ENCODE measurements around the gene GPC6.

The GPC6 gene

DNA sequence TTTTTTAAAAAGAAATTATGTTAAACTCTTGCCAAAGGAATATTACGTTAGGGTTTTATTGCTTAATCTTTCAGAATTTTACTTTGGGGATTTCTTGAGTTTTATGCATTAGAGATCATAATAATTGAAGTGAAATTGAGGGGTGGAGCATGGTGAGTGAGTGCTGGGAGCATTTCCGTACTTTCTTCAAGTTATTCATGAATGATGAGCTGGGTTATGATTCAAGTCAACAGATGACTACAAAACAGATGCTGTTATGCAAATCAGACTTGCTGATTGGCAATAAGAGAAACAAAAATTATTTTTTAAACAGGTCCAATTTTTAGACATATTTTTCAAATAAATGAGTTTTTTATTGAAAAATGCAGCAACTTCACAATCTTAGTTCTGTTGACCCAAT is 748.6 kb downstream of the GPC6 start:
- DNase-seq (ENCODE audit: low spot score) = no peak

DNA sequence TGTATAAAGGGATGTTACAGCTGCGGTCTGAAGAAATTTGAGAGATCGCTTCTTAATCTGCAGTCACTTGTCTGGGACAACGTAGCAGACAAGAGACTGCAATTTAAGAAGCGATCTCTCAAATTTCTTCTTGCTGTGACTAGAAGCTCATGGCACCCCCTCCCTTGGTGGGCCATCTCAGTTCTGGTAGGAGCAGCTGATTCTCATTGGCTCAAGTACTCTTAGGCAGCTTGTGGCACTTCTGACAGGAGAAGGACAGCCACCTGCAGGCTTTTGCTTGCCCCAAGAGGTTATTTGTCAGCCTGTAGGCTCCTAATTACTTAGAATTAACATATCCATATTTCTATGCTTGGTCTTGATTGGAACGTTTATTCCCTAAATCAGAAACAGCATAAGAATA is 749.9 kb downstream of the GPC6 start:
- DNase-seq (ENCODE audit: low spot score) = no peak

DNA sequence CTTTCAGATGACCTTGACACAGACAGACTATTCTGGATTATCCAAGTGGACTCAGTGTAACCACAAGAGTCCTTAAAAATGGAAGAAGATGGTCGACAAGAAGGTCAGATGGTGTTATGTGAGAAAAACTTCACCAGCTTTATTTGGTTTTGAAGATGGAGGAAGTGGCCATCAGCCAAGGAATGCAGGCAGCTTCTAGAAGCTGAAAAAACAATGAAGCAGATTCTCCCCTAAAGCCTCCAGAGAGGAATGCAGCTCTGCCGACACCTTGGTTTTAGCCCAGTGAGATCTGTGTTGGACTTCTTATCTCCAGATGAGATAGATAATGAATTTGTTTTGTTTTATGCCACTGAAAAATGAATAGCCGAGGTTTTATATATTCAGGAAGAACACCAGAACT is 751.4 kb downstream of the GPC6 start:
- DNase-seq (ENCODE audit: low spot score) = no peak

DNA sequence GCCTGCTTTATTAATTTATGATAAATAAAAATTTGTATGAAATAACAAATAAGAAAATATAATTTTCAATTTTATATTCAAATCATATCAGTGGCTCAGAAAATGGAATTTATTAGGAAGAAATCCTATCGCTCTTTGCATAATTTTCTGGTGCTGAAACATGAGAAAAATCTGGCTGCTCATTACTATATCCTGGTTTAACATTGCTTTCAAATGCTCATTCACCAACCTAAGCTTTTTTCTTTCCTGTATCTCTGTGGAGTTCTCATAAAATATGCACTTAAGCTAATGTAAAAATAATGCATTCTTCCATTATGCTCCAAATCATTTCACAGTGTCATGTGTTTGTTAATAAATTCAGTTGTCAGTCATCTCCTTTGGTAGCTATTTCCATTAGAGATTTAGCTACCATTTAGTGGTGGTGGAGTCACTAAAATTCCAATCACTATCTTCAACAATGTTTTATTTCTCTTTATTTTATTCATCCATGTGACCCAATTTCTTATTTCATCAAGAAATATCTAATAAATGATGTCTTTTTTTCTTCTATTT is 754.9 kb downstream of the GPC6 start:
- DNase-seq (ENCODE audit: low spot score) = no peak

DNA sequence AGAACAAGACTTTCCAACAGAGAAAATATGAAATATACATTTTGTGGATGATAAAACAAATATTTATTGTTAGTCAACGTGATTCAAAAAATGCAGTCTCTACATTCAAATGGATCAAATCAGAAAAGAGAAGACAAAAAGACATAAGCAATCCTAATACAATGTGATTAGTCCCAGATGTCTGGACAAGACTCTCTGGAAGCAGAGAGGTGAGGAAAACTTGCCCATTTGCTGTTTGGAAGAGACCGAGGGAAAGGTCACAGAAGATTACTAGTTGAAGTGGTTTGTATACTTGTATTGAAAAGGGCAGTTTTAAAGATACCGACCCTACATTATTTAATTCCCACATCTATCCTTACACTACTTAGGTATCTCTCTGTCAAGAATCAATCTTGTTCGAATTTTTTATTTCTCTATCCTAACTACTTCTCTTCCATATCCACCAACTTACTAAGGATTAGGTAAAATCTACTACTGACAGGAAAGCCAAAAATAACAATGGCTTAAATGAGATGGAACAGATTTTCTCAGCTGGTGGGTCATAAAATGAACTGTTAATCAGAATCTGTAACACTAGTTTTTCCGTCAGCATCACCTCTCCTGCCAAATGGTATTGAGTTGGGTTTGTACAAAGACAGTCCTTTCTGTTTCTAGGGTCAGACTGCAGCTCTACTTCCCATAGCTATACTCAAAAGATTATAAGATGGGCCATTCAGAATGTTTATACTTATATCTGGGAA is 755.7 kb downstream of the GPC6 start:
- no peak for DNase-seq (ENCODE audit: low spot score)

DNA sequence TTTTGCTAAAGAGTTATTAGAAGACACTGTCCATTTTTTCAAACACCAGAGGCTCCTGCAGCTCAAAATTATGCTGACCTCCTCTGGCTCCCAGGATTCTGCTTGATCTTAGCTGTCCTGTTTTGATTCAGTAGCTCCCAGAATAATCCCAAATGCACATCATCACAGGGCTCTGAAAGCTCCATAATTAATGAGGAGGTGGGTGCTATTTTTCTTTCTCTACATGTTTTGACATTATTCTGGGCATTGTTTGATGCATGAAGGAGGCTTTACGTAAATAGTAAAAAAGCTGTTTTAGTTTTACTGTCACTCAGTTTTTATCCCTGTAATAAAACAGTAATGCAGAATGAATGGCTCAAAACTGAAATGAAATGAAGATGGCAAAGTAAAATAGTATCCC is 757.4 kb downstream of the GPC6 start:
- no peak for DNase-seq (ENCODE audit: low spot score)

DNA sequence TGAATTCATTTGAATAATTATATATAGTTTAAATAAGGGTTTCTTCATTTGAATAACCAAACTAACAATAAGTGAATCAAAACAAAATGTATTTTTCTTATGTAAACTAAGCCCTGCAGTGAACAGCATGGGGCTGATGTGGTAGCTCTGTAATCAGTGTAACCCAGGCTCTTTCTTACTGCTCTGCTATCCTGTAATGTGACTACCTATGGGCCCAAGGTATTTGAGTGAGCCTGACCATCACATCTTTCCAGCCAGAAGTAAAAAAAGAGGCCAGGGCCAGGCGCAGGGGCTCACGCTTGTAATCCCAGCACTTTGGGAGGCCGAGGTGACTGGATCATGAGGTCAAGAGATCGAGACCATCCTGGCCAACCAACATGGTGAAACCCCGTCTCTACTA is 758.3 kb downstream of the GPC6 start:
- DNase-seq (ENCODE audit: low spot score) = no peak

DNA sequence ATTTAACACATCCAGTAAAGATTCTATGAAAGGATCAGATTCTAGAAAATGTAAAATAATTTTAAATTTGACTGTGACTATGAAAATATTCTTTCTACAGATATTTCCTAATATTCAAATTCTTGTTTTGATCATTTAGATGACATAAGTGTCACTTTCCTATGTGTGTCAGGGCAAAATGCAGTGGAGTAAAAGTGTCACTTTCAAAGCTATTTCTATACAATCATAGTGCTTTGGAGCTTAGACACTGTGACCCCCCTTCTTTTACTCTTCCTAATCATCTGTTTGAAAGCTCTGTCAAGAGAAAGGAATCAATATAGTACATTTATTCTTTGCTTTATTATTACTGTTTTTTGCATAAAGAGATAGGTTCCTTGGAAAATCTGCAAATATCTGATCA is 760.9 kb downstream of the GPC6 start:
- DNase-seq (ENCODE audit: low spot score) = no peak

DNA sequence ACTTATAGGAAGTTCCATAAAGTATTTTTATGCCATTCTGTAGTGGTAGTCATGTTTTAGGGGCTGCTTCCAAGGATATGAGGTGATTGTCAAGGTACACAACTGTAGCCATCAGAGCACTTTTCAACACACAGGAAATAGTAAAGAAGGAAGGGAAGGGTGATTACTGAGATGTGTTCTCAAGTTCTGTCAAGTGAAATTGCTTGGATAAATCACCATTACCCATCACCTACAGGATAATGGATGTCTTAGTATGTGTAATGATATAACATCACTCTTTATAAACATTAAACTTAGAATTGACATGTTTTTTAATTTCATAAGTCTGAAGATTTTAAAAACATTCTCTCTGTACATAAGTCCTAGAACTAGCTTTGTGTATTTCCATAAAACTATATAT is 765.0 kb downstream of the GPC6 start:
- no peak for DNase-seq (ENCODE audit: low spot score)

DNA sequence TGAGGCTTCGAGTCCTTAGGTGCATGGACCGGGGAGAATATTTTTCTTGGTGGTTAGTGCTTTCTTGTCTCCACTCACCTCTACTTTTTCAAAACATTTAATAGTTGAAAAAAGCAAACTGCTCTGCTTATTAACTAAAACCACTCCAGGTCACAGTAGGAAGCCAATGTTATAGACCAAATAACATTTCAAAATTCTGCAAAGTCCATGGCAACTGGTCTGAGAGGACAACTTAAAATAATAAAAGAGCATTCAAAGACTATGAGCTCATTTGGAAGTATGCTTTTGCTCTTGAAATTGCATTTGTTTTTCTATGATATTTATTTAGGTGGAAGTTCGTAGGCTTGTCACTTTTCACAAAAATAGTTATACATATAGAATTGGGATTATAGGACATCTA is 769.9 kb downstream of the GPC6 start:
- DNase-seq (ENCODE audit: low spot score) = no peak

DNA sequence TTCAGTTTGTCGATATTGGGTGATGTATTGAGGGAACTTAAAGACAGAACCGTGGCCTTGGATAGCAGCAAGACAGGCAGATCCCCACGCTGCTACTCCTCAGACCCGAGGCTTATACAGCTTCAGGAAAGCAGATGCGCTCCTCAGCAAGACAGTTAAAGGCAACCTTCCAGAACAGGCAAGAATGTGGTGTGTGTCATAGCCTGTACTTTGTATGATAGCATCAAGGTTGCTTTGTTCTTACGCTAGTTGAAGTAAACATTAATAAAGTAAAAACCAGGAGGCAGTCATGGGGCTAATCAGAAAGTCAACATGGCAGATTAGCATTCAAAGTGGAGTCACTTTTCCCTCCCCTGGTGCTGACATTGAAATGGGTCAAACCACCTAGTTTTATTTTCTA is 779.7 kb downstream of the GPC6 start:
- DNase-seq (ENCODE audit: low spot score) = no peak

DNA sequence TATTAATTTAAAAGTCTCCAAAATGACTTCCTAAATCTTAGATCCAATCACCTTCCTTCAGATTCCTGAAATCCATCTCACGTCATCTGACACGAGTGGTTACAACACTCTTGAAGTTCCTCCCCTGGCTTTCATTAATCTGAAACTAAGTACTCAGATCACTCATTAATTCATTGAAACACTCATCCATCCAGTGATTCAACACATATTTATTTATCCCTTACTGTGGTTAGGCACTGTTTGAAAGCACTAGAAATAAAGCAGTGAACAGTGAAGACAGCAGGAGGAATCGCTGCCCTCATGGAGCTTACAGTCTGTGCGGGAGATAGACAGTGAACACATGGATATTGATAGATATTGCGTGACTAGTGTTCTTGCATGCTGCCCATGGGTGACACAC is 780.5 kb downstream of the GPC6 start:
- no peak for DNase-seq (ENCODE audit: low spot score)

DNA sequence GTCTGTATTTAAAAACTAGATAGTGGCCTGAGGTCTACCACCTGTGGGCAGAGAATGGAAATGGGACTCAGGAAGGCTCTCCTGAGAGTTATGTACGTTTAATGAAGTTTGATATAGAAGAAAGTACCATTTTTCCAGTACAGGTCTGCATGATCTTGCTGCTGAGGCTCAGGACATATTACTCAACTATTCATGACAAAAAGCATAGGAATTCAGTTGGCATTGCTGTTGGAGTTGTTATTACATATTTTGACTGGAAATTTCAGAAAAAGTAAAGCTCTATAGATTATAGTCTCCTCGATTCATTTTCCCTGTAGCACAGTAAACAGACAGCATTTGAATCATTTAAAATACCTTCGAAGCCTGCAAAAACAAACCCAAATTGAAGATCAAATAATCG is 783.1 kb downstream of the GPC6 start:
- no peak for DNase-seq (ENCODE audit: low spot score)

DNA sequence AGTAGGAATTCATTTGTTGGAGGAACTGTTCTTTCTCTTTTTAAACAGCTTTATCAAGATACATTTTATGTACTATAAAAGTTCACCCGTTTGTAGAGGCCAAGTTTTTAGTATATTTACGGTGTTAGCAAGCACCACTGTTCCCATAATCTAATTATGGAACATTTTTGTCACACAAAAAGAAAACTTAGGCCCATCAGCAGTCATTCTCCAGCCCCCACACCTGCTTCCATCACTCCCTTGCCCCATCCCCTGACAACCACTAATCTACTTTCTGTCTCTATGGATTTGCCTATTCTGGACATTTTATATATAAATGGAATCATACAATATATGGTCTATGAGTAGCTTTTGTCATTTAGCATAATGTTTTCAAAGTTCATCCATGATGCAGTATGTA is 787.9 kb downstream of the GPC6 start:
- no peak for DNase-seq (ENCODE audit: low spot score)

DNA sequence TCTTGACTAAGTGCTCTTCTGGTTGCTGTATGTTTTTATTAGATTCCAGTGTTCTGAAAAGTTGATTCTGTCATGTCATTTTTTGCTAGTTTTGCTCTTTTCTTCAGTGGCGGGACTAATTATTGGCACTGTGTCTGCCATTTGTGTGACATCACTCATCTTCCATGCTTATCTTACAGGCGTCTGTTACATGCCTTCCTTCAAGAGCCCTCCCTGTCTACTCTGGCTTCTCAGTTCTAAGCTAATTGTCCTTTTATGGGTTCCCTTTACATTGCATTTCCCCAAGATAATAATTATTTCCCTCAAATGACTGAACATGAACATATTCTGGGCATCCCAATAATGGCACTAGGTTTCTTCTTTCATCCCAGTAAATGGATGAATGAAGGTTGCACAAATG is 793.8 kb downstream of the GPC6 start:
- no peak for DNase-seq (ENCODE audit: low spot score)

DNA sequence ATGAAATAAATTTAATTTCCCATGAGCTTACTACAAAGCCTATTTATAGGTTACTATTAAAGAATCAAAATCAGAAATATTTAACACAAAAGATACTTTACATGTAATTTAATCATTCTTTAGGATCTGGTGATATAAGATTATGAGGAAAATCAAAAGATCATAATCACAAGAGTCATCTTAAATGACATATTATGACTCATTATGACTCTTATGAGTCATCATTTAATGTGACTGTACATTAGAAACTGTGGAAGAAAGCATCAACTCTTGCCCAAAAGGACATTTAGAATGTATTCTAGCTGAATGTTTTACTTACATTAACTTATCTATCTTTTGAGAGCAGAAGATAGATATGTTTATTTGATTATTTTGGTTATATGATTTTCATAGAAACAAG is 794.2 kb downstream of the GPC6 start:
- DNase-seq (ENCODE audit: low spot score) = no peak

DNA sequence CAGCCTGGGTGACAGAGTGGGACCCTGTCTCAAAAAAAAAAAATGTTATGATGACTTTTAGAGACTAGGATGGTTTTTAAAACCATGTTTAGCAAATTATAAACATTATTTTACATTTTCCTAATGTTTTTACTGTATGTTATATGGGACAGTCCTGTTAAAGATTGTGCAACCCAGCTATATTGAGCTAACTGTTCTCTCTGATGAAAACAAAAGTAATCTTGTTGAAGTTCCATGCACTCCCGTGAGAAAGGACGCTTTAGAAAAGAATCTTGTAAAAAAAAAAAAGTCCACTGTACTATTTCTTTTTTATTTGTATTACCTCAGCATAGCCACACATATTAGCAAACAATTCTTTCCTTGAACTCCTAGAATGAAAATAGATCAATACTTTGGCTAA is 801.6 kb downstream of the GPC6 start:
- DNase-seq (ENCODE audit: low spot score) = no peak

DNA sequence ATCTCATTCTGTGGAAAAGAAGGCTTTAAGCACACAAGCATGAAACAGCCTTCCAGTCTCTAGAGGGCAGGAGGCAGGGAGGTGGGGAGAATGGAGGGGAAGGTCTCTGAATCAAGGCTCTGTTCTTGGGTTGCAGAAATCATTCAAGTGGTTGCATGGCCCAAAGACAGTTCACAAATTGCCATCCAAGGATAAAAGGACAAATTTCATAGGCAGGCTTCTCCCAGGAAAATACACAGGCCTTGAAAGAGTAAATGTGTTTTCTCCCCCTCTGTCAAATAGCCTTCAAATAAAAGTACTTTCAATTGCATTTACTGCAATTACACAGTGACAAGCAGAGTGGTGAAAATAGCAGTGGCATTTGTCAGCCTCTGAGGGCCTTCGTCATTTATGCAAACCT is 802.0 kb downstream of the GPC6 start:
- DNase-seq (ENCODE audit: low spot score) = no peak

DNA sequence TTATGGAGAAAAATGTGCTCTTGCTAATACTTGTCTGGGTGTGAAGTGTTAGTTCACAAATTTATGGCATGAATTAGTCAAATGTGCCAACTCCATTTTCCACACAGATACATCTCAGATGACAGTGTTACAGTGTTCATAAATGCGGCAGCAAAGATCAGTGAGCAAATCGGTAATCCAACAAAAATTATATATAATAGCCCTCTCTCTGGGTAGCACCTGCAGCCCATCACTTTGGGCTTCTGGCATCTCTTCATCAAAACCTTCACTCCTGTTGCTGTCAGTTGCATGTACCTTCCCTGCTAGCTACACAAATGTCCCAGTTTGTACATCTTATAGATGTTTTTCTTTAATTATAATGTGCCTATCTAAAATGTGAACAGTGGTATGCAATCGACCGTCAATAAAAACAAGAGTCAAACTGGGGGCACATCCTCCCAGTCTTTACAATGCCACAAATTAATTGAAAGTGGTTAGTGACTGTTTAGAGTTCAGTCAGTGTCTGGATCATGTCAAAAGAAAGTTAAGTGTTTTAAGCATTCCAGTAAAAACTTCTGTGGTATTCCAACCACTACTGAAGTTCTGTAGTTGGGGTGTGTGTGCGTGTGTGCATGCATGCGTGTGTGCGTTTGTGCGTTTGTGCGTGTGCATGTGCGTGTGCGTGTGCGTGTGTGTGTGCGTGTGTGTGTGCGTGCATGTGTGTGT is 804.0 kb downstream of the GPC6 start:
- DNase-seq (ENCODE audit: low spot score) = no peak

DNA sequence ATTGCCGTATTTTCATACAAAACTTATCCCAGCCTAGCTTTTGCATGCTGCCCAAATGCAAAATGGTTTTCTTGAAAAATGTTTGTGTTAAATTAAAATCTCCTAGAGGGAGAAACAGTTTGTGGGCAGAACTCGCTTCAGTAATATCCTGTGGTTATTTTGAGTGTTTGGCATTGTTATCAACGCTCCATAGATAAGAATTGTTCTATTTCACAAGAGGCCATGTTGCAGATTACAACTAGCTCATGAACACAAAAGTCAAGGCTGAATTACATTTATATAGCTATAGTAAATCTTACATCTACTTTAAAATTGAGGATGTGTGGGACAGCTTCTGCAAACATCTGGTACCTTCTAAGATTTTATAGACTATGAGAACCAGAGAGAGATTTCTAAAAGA is 805.0 kb downstream of the GPC6 start:
- no peak for DNase-seq (ENCODE audit: low spot score)

DNA sequence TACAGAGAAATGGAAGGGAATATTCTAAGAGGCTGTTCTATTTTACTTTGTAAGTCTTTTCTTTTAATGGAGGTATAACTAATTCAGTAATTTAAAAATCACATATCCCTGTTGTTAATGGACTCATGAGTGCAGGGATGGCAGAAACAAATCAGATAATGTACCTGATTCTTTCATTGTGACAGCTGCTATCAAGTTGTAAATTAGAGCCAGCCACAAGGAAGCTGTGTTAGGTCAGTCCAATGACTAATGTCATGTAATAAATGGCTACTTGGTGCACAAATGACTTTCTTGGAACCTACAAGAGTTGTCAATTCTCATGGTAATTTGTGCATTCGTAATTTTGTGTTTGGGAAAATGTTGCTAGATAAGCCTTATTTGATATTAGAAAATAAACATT is 806.5 kb downstream of the GPC6 start:
- DNase-seq (ENCODE audit: low spot score) = no peak

DNA sequence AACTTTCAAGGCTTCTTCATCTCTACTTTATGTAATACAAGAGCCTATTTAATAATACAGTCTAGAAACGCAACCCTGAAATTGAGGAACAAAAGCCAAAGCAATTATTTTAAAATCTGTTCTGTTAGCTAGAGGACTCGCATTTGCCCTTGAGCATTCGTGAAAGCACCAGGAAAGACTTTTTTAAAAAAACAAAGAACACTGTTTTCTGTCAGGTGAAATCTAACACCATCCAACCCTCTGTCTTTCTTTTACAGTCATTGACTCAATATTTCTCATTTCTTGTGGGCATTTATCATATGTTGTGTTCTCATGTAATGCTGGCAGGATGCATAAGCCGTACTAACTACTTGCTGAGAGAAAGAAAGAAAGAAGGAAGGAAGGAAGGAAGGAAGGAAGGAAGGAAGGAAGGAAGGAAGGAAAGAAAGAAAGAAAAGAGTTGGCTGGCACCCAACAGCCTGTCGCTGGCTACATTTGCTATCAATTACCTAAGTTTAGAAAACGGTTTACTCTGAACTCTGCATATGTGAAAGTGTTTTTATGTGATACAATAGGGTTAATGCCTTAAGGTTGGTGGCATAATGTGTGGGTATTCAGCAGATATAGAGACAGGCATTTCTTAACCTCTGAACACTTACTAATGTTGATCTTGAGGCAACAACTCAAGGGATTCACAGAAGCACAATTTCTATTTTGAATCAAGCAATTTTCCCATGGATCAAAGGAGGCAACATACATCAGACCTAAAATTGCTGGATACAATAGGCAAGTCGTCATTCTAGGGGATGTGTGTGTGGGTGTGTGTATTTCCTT is 807.4 kb downstream of the GPC6 start:
- no peak for DNase-seq (ENCODE audit: low spot score)

DNA sequence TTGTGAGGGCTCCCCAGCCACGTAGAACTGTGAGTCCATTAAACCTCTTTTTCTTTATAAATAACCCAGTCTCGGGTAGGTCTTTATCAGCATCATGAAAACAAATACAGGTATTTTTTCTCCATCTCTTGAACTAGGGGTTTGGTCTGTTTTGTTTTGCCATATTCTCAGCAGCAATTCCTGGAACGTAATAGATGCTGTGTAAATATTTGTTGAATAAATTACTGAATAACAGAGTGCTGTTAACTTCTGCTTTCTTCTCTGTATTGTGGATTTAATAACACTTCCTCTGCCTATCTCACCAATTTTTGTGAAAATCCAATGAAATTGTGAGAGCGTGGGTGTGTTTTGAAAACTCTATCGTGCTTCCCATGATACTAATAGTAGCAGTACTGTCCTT is 823.4 kb downstream of the GPC6 start:
- DNase-seq (ENCODE audit: low spot score) = no peak
